ENCODE results near the gene DNAH6.
"Not testable (repeated sequence)": the region's sequence is repeated elsewhere in the genome, so short reads cannot be mapped to it uniquely, and the experiment has no call there.

DNAH6 gene

GRCh38 chr2:84749442-84749841 is 233.1 kb downstream of the DNAH6 start:
- no peak for DNase-seq (ENCODE audit: low spot score)

- DNase-seq (ENCODE audit: low spot score): no peak
These were observed 238.8 kb downstream of the DNAH6 start for GRCh38 chr2:84755096-84755495.

- no peak for DNase-seq (ENCODE audit: low spot score)
These were observed 241.3 kb downstream of the DNAH6 start for GRCh38 chr2:84757648-84758047.

- no peak for DNase-seq (ENCODE audit: low spot score)
These were observed 250.5 kb downstream of the DNAH6 start for GRCh38 chr2:84766791-84767190.

GRCh38 chr2:84768840-84769239 is 252.5 kb downstream of the DNAH6 start:
- DNase-seq (ENCODE audit: low spot score): no peak

GRCh38 chr2:84770280-84770679 is 254.0 kb downstream of the DNAH6 start:
- DNase-seq (ENCODE audit: low spot score): no peak

- DNase-seq (ENCODE audit: low spot score): no peak
These were observed 255.0 kb downstream of the DNAH6 start for GRCh38 chr2:84771251-84771650.

- not testable (repeated sequence) for DNase-seq (ENCODE audit: low spot score)
These were observed 257.3 kb downstream of the DNAH6 start for GRCh38 chr2:84773562-84773961.

- DNase-seq (ENCODE audit: low spot score): no peak
These were observed 259.7 kb downstream of the DNAH6 start for GRCh38 chr2:84776011-84776410.

GRCh38 chr2:84778911-84779690 is 262.8 kb downstream of the DNAH6 start:
- no peak for DNase-seq (ENCODE audit: low spot score)

- DNase-seq (ENCODE audit: low spot score): no peak
These were observed 263.5 kb downstream of the DNAH6 start for GRCh38 chr2:84779781-84780180.

GRCh38 chr2:84781942-84782716 is 265.8 kb downstream of the DNAH6 start:
- DNase-seq (ENCODE audit: low spot score): no peak

- no peak for DNase-seq (ENCODE audit: low spot score)
These were observed 266.6 kb downstream of the DNAH6 start for GRCh38 chr2:84782717-84783442.

- DNase-seq (ENCODE audit: low spot score): no peak
These were observed 269.7 kb downstream of the DNAH6 start for GRCh38 chr2:84785950-84786349.

GRCh38 chr2:84786601-84787000 is 270.3 kb downstream of the DNAH6 start:
- no peak for DNase-seq (ENCODE audit: low spot score)

GRCh38 chr2:84788027-84788426 is 271.7 kb downstream of the DNAH6 start:
- no peak for DNase-seq (ENCODE audit: low spot score)

GRCh38 chr2:84788498-84788897 is 272.2 kb downstream of the DNAH6 start:
- no peak for DNase-seq (ENCODE audit: low spot score)

GRCh38 chr2:84792856-84793522 is 276.7 kb downstream of the DNAH6 start:
- no peak for DNase-seq (ENCODE audit: low spot score)

GRCh38 chr2:84793641-84794040 is 277.3 kb downstream of the DNAH6 start:
- DNase-seq (ENCODE audit: low spot score): no peak

GRCh38 chr2:84796798-84797197 is 280.5 kb downstream of the DNAH6 start:
- no peak for DNase-seq (ENCODE audit: low spot score)

- no peak for DNase-seq (ENCODE audit: low spot score)
These were observed 281.0 kb downstream of the DNAH6 start for GRCh38 chr2:84797271-84797670.

- no peak for DNase-seq (ENCODE audit: low spot score)
These were observed 283.5 kb downstream of the DNAH6 start for GRCh38 chr2:84799772-84800171.

Measured in AG08395 (cell line).